Hepatocyte (in vitro differentiated cells): ENCODE data around the gene ATAD3B. TPM values are rescaled to one million over a fixed set of nuclear protein-coding genes. Genes with fewer than 3 reads are reported as not detected.

Experiments
- DNase-seq: peaks from one replicate; pipeline ENCODE4 v3.0.0-alpha.2; 2016; ENCODE audit warnings: low spot score
- H2AFZ ChIP-seq: fragments of 200-600 bp; sonication (generic); 2 replicates; pipeline ENCODE4 v1.6.0; 2016; ENCODE audit warnings: antibody characterized with exemption, mild to moderate bottlenecking
- H3K27ac ChIP-seq: fragments of 200-600 bp; sonication (generic); 2 replicates; pipeline ENCODE4 v1.5.1; 2016; ENCODE audit warnings: mild to moderate bottlenecking
- H3K27me3 ChIP-seq: fragments of 200-600 bp; sonication (generic); 2 replicates; pipeline ENCODE4 v1.6.1; 2016
- H3K36me3 ChIP-seq: fragments of 200-600 bp; sonication (generic); replicated peaks from 2 replicates; pipeline ENCODE4 v1.5.1; 2016; ENCODE audit warnings: low read depth; ENCODE audit not compliant: insufficient read depth
- H3K4me1 ChIP-seq: fragments of 200-600 bp; sonication (generic); 2 replicates; pipeline ENCODE4 v1.5.1; 2016; ENCODE audit warnings: mild to moderate bottlenecking, moderate library complexity; ENCODE audit not compliant: insufficient read depth
- H3K4me2 ChIP-seq: fragments of 200-600 bp; sonication (generic); 2 replicates; pipeline ENCODE4 v1.6.0; 2016
- H3K4me3 ChIP-seq: fragments of 200-600 bp; sonication (generic); 2 replicates; pipeline ENCODE4 v1.5.1; 2016; ENCODE audit warnings: mild to moderate bottlenecking
- H3K79me2 ChIP-seq: fragments of 200-600 bp; sonication (generic); 2 replicates; pipeline ENCODE4 v1.6.0; 2017; ENCODE audit warnings: mild to moderate bottlenecking
- H3K9me2 ChIP-seq: fragments of 200-600 bp; sonication (generic); replicated peaks from 2 replicates; pipeline ENCODE4 v1.6.0; 2017; ENCODE audit warnings: mild to moderate bottlenecking; ENCODE audit not compliant: insufficient read depth
- H3K9me3 ChIP-seq: fragments of 200-600 bp; sonication (generic); 2 replicates; pipeline ENCODE4 v1.5.1; 2016; ENCODE audit warnings: low read depth, mild to moderate bottlenecking
- H4K20me1 ChIP-seq: fragments of 200-600 bp; sonication (generic); 2 replicates; pipeline ENCODE4 v1.6.0; 2016; ENCODE audit warnings: mild to moderate bottlenecking; ENCODE audit not compliant: insufficient read depth, poor library complexity, severe bottlenecking
- EZH2 ChIP-seq: fragments of 200-600 bp; sonication (generic); IDR thresholded peaks from 2 replicates; pipeline ENCODE4 v1.6.1; 2016; ENCODE audit warnings: antibody characterized with exemption, mild to moderate bottlenecking, borderline replicate concordance
- EZH2phosphoT487 ChIP-seq: fragments of 200-600 bp; sonication (generic); IDR thresholded peaks from one replicate; pipeline ENCODE4 v1.6.1; 2018; ENCODE audit warnings: antibody characterized with exemption, mild to moderate bottlenecking, low read depth, moderate library complexity; ENCODE audit not compliant: unreplicated experiment, severe bottlenecking
- WGBS: methylation state at CpG from one replicate; pipeline ENCODE4 v1.1.6; 2016; ENCODE audit warnings: low lambda C conversion rate; ENCODE audit errors: missing lambda C conversion rate; 5-methylcytosine and 5-hydroxymethylcytosine counted together
- polyA plus RNA-seq: library from polyadenylated mRNA; unstranded; fragments of >200 nt; fragmentation: Nextera tagmentation; extraction: Ambion mirVana; gene quantifications from 2 replicates; pipeline ENCODE4 v1.2.1, GENCODE V29; 2016
- total RNA-seq: library from RNA; depleted of rRNA; stranded (reverse); fragments of >200 nt; gene quantifications from 2 replicates; pipeline ENCODE4 v1.2.3, GENCODE V29; 2014
- TF ChIP-seq, protein P1 (sequence below): fragments of 200-600 bp; sonication (generic); IDR thresholded peaks from 2 replicates; pipeline ENCODE4 v1.5.1; 2016; ENCODE audit warnings: antibody characterized with exemption, mild to moderate bottlenecking; ENCODE audit not compliant: poor library complexity

ATAD3B gene
- total and polyA plus RNA-seq, 2 experiments from 2014 or later = 13.4 to 33.2 TPM

DNA sequence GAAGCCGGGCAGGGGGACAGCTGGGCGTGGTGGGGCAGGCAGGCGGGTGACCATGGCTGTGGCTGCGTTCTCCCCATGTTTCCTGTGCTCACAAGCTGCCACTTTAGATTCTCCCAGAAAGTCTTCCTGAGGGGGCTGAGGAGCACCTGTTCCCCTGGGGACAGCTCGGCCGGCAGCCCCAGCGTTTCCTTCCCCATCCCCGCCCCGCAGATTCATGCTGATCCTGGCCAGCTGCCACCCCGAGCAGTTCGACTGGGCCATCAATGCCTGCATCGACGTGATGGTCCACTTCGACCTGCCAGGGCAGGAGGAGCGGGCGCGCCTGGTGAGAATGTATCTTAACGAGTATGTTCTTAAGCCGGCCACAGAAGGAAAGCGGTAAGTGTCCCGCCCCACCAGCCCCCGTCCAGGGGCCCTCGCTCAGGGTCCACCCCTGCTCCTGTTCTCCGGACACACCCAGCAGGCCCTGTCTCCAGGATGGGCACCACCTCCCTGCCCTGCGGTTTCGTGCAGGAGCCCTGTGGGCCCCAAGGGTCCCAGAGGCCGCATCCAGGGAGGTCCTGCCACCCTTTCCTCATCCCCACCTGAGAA is 10.9 kb upstream of the ATAD3B start:
- TF ChIP-seq EZH2phosphoT487 (no peak), EZH2 (no peak)
- TF ChIP-seq, protein P1, sequence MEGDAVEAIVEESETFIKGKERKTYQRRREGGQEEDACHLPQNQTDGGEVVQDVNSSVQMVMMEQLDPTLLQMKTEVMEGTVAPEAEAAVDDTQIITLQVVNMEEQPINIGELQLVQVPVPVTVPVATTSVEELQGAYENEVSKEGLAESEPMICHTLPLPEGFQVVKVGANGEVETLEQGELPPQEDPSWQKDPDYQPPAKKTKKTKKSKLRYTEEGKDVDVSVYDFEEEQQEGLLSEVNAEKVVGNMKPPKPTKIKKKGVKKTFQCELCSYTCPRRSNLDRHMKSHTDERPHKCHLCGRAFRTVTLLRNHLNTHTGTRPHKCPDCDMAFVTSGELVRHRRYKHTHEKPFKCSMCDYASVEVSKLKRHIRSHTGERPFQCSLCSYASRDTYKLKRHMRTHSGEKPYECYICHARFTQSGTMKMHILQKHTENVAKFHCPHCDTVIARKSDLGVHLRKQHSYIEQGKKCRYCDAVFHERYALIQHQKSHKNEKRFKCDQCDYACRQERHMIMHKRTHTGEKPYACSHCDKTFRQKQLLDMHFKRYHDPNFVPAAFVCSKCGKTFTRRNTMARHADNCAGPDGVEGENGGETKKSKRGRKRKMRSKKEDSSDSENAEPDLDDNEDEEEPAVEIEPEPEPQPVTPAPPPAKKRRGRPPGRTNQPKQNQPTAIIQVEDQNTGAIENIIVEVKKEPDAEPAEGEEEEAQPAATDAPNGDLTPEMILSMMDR = no peak
- Histone ChIP-seq H3K36me3 (no peaks in the 10 kb centered on the region), H3K79me2 (no peaks in the 10 kb centered on the region), H3K4me1 (no peaks in the 10 kb centered on the region), H3K4me2 (no peak overlapping the region), H2AFZ (no peak overlapping the region), H3K27me3 (no peaks in the 10 kb centered on the region), H3K9me3 (no peaks in the 10 kb centered on the region), H3K27ac (no peak overlapping the region), H3K9me2 (no peaks in the 10 kb centered on the region), H3K4me3 (no peak overlapping the region), H4K20me1 (no peaks in the 10 kb centered on the region)
- 94% methylated on average over 11 of the region's 27 CpGs for WGBS
- no peak for DNase-seq

DNA sequence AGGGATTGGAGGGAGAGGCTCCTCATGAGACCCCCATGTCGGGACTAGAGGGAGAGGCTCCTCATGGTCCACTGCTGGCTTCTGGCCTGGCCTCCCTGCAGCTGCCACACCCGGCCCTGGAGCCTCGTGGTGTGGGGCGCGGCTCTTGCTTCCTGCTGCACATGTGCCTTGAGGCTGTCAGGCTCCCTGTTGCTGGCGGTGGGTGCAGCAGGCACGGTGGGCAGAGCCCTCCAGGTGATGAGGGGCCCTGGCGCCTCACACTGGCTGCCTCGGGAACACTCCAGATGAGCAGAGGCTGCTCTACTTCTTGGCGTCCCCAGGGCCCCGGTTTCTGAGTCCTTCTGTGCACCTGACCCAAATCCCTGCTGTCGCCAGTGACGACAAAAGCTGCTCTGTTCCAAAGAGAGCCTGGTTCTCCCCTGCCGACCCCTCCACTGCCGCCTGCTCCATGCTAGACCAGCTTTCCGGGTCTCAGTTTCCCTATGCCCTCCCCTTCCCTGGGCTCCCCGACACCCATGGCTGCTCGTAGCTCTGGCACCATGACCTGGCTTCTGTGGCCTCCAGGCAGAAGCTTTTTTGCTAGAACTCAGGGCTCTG is 9.7 kb upstream of the ATAD3B start:
- Histone ChIP-seq H3K79me2 (no peaks in the 10 kb centered on the region), H3K4me2 (no peak overlapping the region), H3K27me3 (no peaks in the 10 kb centered on the region), H2AFZ (no peak overlapping the region), H3K9me2 (no peaks in the 10 kb centered on the region), H3K4me3 (no peak overlapping the region), H3K4me1 (no peaks in the 10 kb centered on the region), H3K27ac (no peak overlapping the region), H4K20me1 (no peaks in the 10 kb centered on the region), H3K9me3 (no peaks in the 10 kb centered on the region), H3K36me3 (no peaks in the 10 kb centered on the region)
- no peak for DNase-seq
- 80% methylated on average over 17 of the region's 18 CpGs for WGBS
- TF ChIP-seq, protein P1 = no peak
- TF ChIP-seq EZH2 (no peak), EZH2phosphoT487 (no peak)

DNA sequence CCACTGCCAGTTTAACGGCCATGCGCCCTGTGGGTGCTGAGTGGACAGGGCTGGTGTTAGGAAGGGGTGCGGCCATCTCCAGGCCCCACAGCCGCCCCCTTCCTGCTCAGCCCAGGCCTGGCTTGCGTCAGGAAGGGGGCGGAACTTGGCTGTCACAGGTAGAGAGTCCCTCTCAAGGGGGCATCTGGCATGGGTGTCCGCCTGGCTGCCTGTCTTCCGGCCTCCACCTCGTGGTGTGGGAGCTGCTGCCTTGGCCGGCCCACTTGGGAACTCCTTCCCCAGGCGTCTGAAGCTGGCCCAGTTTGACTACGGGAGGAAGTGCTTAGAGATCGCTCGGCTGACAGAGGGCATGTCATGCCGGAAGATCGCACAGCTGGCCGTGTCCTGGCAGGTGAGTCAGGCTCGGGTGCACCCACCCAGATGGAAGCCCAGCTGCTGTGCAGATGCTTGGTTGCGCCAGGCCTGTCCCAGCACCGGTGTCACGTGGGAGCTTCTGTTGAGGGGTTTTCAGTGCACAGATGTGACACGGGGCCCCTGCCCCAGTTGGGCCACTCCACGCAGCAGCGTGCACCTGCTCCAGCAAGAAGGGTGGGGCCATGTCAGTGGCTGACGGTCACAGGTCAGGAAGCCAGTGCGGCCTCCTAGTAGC is 9.1 kb upstream of the ATAD3B start:
- H3K27me3 ChIP-seq = no peaks in the 10 kb centered on the region
- H3K27ac ChIP-seq = no peak overlapping the region
- TF ChIP-seq EZH2 = no peak
- TF ChIP-seq, protein P1 = no peak
- TF ChIP-seq EZH2phosphoT487 = no peak
- 81% methylated on average over 26 of the region's 26 CpGs for WGBS
- H3K9me3 ChIP-seq = no peaks in the 10 kb centered on the region
- no peaks in the 10 kb centered on the region for H3K4me1 ChIP-seq
- H2AFZ ChIP-seq = no peak overlapping the region
- H3K79me2 ChIP-seq = no peaks in the 10 kb centered on the region
- DNase-seq = no peak
- no peaks in the 10 kb centered on the region for H3K9me2 ChIP-seq
- H3K4me2 ChIP-seq = no peak overlapping the region
- H3K4me3 ChIP-seq = no peak overlapping the region
- H4K20me1 ChIP-seq = no peaks in the 10 kb centered on the region
- H3K36me3 ChIP-seq = no peaks in the 10 kb centered on the region
